ENCODE results near the gene PCSK5.
"Not testable (repeated sequence)": the region's sequence is repeated elsewhere in the genome, so short reads cannot be mapped to it uniquely, and the experiment has no call there.

Gene PCSK5

GRCh38 chr9:76022317-76022716 lies 131.8 kb downstream of the PCSK5 start:
- DNase-seq = no peak

DNA sequence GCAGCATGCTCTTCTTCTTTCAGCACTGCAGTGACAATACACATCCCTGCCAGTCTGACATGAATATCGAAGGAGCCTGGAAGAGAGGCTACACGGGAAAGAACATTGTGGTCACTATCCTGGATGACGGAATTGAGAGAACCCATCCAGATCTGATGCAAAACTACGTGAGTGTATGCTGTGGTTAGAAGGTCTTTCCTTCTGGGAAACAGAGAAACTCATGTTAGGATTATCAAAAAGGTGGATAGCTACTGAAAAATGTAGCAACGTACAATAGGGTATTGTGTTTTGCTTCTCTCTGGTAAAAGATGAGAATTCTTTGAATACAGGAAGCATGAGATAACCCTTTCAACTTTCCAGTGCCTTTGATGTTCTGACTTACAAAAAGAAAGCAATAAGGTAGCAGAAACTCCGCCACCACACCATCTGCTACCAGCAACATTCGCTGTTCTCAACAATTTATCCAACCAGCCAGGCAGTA lies 133.3 kb downstream of the PCSK5 start:
- no peak for DNase-seq

GRCh38 chr9:76025286-76025685 lies 134.8 kb downstream of the PCSK5 start:
- DNase-seq = no peak

- no peak for DNase-seq
Observed at GRCh38 chr9:76026796-76027195, 136.3 kb downstream of the PCSK5 start.

DNA sequence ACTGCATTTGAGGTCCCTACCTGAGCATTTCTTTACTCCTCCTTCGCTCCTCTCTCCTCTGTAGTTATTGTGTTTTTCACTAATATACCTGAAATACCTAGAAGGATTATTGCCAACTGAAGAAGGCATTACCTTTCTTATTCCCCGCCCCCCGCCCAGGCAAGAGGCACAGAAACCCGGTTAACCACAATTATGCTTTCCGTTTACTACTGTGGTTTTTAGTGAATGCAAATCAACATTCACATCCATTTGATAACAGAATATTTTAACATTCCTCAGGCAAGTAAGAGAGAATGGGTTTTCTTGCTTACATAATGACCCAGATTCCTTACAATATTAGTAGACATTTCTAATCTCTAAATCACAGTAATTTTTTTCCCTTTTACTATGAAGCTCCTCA lies 136.9 kb downstream of the PCSK5 start:
- no peak for DNase-seq

- DNase-seq = no peak
Observed at GRCh38 chr9:76027861-76028260, 137.4 kb downstream of the PCSK5 start.

DNA sequence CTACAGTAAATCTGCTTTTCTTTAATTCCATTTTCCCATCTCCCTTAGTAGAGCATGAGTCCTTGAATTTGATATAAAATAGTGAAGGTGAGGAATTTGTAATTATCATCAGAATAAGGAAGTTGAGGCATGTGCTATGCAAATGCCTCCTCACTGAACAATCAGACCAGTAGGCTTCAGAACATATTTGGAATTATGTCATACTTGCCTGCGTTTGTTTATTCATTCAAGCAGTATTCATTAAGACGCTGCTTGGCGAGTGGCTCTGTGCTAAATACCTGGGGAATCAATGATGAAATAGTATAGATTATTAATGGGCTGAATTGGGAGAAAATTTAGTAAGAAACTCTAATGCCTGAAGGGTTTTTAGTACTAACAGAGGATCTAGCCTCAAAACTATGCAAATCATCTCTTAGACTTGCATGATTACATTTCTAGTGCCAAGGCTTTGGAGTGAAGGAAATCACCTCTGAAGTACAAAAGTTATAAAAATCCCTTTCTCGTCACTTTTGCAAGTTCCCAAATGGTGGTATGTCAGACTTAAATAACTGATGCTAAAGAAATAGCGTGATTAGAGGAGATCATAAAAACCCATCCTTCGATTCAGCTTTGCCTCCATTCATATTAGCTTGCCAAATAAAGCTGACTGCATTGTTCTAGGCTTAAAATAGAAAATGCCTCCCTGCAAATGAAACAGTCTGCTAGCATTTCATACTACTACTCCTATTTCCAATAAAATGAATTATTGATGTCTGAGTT lies 141.7 kb downstream of the PCSK5 start:
- no peak for DNase-seq

GRCh38 chr9:76032797-76033373 lies 142.4 kb downstream of the PCSK5 start:
- DNase-seq = no peak

- no peak for DNase-seq
Observed at GRCh38 chr9:76034049-76034448, 143.6 kb downstream of the PCSK5 start.

GRCh38 chr9:76036762-76037161 lies 146.3 kb downstream of the PCSK5 start:
- DNase-seq = no peak

GRCh38 chr9:76037587-76038225 lies 147.2 kb downstream of the PCSK5 start:
- no peak for DNase-seq

GRCh38 chr9:76038431-76038830 lies 148.0 kb downstream of the PCSK5 start:
- DNase-seq = no peak

DNA sequence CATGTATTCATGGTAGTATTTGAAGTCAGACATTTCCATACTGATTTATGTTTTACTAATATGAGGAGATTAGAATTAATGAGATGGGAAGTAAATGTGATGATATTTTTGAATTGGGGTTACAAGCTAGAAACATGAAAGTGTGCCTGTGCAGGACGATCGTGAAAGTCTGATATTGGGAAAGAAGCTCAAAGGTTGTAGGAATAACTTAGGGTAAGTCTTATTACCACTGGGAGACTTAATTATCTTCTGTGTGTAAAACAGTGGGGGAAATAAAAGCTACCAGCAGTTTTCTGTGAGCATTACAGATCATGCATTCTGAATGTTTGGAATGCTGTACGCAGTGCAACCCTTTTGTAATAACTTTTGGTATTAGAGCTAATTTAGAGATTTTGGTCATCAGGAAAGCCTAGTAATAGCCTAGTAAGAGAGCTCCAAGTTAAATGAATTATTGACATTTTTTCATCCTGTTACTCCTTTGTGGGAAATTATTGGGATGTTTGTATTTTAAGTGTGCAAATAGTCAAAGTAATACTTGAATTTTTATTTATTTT lies 153.9 kb downstream of the PCSK5 start:
- DNase-seq = no peak

DNA sequence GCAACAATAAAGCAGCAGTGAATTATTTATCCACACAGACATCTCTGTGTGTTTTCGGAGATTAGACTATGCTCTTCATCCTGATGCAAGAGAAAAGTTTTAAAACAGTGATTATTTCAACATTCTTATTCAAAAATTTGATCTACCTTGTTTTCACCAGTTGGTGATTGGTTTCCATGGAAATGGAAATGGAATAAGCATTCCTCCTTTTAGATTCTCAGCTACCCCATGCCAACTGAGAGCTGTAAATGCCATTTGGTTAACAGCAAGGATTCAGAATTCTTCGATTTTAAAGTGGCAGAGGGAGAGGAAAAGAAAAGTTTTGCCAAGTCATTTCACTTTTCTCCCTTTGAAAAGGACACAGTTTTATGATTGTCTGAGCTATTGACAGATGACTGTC lies 154.7 kb downstream of the PCSK5 start:
- no peak for DNase-seq

GRCh38 chr9:76049341-76049740 lies 158.9 kb downstream of the PCSK5 start:
- no peak for DNase-seq

GRCh38 chr9:76067696-76068095 lies 177.2 kb downstream of the PCSK5 start:
- no peak for DNase-seq

GRCh38 chr9:76077537-76077936 lies 187.1 kb downstream of the PCSK5 start:
- DNase-seq = no peak

GRCh38 chr9:76081281-76081680 lies 190.8 kb downstream of the PCSK5 start:
- not testable (repeated sequence) for DNase-seq

- DNase-seq = peak; percentile 43
Observed at GRCh38 chr9:76082057-76082456, 191.6 kb downstream of the PCSK5 start.

- no peak for DNase-seq
Observed at GRCh38 chr9:76085596-76085995, 195.1 kb downstream of the PCSK5 start.

GRCh38 chr9:76086539-76086938 lies 196.1 kb downstream of the PCSK5 start:
- DNase-seq = no peak

DNA sequence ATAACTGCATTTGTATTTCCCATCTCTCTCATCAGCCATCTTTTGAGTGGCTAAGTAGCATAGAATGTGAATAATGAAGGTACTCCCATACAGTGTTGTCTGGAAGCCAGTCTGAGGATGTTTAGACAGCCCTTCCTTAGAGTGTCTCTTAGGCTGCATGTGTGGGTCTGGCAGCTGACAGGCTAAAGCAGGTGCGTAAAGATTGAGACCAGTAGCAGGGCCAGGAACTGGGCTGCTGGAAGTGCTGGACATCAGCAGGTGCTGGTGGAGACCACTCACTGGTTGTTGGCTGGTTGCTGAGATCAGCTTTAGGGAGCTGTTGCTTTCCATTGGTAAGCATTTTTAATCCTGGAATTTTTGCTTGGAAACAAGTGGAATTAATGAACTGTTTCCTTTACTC lies 197.5 kb downstream of the PCSK5 start:
- peak; percentile 68 for DNase-seq

GRCh38 chr9:76090330-76090729 lies 199.9 kb downstream of the PCSK5 start:
- DNase-seq = no peak

- no peak for DNase-seq
Observed at GRCh38 chr9:76090909-76091308, 200.4 kb downstream of the PCSK5 start.
